ENCODE results near the gene NUDT22.

NUDT22 gene

GRCh38 chr11:64223001-64223651, 2.9 kb upstream of the NUDT22 start:
- POLR2A ChIA-PET (ENCODE audit: low non-redundant PET), result interaction anchor here (0.6 to 1.2 kb wide), 3 partner anchors 18 to 22 kb away, joined by 3 read pairs; no protein-coding TSS in a partner anchor
- CTCF ChIA-PET, result interaction anchor here (0.6 to 0.7 kb wide), 2 partner anchors 112 to 221 kb away, joined by 3 to 5 read pairs; no protein-coding TSS in a partner anchor
- DNase-seq (ENCODE audit: low spot score), result no peak
- peak overlapping the region; percentile 98 for H3K27ac ChIP-seq
- TF ChIP-seq CTCF (conservative IDR thresholded peaks at IDR 0.05; ENCODE audit: low read depth), result no peak

DNA sequence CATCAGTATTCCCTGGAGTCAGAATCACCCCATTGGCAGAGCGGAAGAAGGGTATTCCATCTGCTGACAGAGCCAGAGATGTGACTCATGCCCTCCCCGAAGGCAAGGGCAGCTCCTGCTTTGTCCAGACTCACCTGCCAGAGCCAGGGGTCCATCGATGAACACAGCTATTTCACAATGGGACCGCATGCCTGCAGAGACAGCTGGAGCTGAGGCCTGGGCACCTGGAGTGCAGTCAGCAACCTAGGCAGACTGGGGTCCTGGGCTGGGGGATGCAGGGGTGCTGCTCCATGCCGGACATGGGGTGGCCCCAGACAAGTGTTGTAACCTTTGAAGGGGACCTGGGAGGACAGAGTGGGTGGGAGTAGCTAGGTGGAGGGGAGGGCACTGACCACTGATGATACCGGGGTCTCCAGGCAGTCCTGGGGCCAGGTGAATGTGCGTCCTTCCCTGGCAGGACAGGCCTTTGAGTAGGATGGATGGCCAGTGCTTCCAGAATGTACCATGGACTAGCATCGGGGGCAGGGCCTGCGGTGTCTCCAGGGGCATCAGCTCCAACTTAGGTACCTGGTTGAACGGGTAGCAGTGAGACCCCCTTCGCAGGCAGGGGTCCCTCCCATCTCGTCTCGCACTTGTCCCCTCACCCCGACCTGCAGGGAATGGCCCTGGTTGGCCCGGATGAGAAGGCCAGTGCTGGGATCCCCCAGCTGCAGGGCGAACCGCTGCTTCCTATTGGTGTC, 1.8 kb upstream of the NUDT22 start:
- ChIA-PET CTCF (interaction anchor here (1.2 kb wide), 2 partner anchors 20 to 77 kb away, joined by 3 to 4 read pairs; no protein-coding TSS in a partner anchor), POLR2A (ENCODE audit: low non-redundant PET) (interaction anchor here (0.7 to 1.2 kb wide), 2 partner anchors 10 to 21 kb away, joined by 3 read pairs; no protein-coding TSS in a partner anchor)
- DNase-seq (ENCODE audit: low spot score), result peak; percentile 71
- H3K27ac ChIP-seq, result peak overlapping the region; percentile 98
- TF ChIP-seq CTCF (conservative IDR thresholded peaks at IDR 0.05; ENCODE audit: low read depth), result no peak

DNA sequence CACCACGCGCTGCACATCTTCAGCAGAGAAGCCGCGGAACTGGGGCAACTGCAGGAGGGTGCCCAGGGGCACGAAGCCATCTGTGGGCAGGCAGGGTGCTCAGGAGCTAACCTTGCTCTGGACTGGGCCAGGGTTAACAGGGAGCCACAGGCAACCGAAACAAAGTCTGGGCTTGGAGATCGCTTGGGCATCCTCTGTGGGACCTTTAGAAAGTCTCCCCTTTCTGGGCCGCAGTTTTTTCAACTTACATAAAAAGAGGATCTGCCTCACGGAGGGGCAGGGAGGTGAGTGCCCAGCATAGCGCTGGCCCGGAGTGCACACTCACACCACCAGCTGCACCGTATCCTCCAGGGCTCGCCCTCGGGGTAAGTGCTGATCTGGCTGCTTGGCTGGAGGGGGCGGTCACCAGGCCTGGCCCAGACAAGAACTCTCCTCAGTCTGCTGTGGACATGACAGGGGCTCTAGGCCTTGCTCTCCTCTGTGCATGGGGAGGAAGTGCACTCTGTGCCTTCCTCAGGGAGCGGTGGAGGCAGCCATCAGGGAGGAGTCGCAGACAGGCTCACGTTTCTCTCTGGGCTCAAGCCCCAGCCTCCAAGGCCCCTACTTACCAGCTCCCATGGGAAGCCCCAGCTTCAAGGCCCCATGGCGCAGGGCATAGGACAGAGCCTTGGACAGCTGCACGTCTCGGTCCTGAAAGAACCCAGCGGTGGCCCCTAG, 1.0 kb upstream of the NUDT22 start:
- peak overlapping the region; percentile 98 for H3K27ac ChIP-seq
- no peak for TF ChIP-seq CTCF (conservative IDR thresholded peaks at IDR 0.05; ENCODE audit: low read depth)
- ChIA-PET CTCF (interaction anchor here (0.6 to 1.2 kb wide), 9 partner anchors 11 to 441 kb away, joined by 3 to 5 read pairs (median 3); no protein-coding TSS in a partner anchor), POLR2A (ENCODE audit: low non-redundant PET) (no interaction called here)
- no peak for DNase-seq (ENCODE audit: low spot score)

- no peak for DNase-seq (ENCODE audit: low spot score)
- POLR2A ChIA-PET (ENCODE audit: low non-redundant PET), result interaction anchor here (0.6 to 0.9 kb wide), 2 partner anchors 10 to 19 kb away, joined by 3 read pairs; no protein-coding TSS in a partner anchor
- CTCF ChIA-PET, result interaction anchor here (0.9 to 1.2 kb wide), 3 partner anchors 10 to 74 kb away, joined by 3 to 5 read pairs (median 3); no protein-coding TSS in a partner anchor
- TF ChIP-seq CTCF (conservative IDR thresholded peaks at IDR 0.05; ENCODE audit: low read depth), result no peak; the same call in 1 of the 2 replicates
- H3K27ac ChIP-seq, result peak overlapping the region; percentile 98
These were observed 505 bp downstream of the NUDT22 start for GRCh38 chr11:64226507-64227051.

GRCh38 chr11:64227405-64227956, 1.4 kb downstream of the NUDT22 start:
- no peak for DNase-seq (ENCODE audit: low spot score)
- CTCF ChIA-PET, result interaction anchor here (0.9 to 1.1 kb wide), 2 partner anchors 9 to 10 kb away, joined by 3 to 5 read pairs; no protein-coding TSS in a partner anchor
- TF ChIP-seq CTCF (conservative IDR thresholded peaks at IDR 0.05; ENCODE audit: low read depth), result no peak
- POLR2A ChIA-PET (ENCODE audit: low non-redundant PET), result interaction anchor here (0.7 to 0.9 kb wide), 2 partner anchors 12 to 19 kb away, joined by 3 to 6 read pairs; no protein-coding TSS in a partner anchor
- H3K27ac ChIP-seq, result peak overlapping the region; percentile 98
